ENCODE data around the gene GPR33. TPM values are rescaled to one million over a fixed set of nuclear protein-coding genes. Genes with fewer than 3 reads are reported as not detected.

GPR33 gene, protein sequence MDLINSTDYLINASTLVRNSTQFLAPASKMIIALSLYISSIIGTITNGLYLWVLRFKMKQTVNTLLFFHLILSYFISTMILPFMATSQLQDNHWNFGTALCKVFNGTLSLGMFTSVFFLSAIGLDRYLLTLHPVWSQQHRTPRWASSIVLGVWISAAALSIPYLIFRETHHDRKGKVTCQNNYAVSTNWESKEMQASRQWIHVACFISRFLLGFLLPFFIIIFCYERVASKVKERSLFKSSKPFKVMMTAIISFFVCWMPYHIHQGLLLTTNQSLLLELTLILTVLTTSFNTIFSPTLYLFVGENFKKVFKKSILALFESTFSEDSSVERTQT
- not detected for total RNA-seq

- POLR2A ChIA-PET = no interaction called here
- CTCF ChIA-PET = interaction anchor here (0.7 kb wide), 1 partner anchor 731 kb away, joined by 4 read pairs; no protein-coding TSS in a partner anchor
Observed at GRCh38 chr14:31487886-31488285, at the start of gene GPR33. TSS of gene GPR33 (minus strand) at chr14:31488039. CDS start at chr14:31483965, 4,074 bp downstream.

DNA sequence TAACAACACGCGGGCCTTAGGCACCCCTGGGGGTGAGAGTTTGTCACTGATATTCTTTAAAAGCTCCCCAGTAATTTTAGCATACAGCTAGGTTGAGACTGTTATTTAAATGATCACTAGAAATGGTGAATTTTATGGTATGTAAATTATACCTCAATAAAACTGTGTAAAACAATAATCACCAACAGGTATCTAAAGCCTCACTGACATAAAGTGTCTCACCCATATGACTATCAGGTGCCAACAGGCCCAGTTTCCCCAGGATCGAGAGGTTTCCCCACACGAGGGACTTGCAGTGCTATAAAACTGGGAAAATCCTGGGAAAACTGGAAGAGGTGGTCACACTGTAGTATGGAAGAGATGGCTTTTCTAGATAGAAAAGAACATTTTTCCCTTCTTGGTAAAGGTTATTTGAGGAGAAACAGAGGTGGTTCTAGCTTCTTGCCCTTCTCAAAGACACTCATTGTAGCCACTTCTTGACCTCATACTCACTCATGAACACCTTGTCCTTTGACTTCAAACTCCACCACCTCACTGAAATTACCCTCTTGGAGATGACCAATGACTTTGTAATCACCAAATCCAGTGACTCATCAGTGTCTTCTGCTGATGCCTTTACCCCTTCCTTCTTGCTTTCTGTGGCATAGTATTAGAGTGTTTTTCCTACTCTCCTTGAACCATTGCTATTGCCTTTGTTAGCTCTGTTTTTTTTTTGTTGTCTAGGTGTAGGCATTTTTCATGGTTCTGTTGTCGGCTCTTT, 48.5 kb upstream of the GPR33 start:
- ChIA-PET CTCF (no interaction called here), POLR2A (no interaction called here)

GRCh38 chr14:31530136-31530535, 42.3 kb upstream of the GPR33 start:
- POLR2A ChIA-PET = no interaction called here
- CTCF ChIA-PET = no interaction called here

DNA sequence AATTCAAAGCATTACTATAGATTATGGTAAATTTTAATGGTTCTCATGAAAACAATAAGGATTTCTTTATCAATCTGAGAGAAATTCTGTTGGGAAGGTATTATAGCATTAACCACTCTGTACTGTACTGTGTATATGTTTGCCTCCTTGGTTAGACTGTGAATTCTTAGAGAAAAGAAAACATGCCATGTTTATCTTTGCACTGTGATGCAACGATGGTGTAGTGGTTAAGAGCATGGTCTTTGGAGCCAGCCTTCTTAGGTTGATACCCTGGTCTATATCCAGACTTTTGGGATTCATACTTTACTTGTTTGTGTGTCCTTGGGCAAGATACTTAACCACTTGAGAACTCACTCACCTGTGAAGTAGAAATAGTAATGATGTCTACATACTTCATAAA, 41.2 kb upstream of the GPR33 start:
- CTCF ChIA-PET = no interaction called here
- POLR2A ChIA-PET = no interaction called here

- POLR2A ChIA-PET = no interaction called here
- CTCF ChIA-PET = no interaction called here
Observed at GRCh38 chr14:31527546-31527945, 39.7 kb upstream of the GPR33 start.

DNA sequence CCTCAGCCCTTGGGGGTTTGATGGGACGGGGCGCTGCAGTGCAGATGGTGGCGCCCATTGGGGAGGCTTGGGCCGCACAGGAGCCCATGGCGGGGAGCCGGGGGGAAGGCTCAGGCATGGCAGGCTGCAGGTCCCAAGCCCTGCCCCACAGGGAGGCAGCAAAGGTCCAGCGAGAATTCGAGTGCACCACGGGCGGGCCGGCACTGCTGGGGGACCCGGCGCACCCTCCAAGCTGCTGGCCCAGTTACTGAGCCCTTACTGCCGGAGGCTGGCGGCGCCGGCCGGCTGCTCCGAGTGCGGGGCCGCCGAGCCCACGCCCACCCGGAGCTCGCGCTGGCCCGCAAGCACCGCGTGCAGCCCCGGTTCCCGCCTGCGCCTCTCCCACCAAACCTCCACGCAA, 39.2 kb upstream of the GPR33 start:
- ChIA-PET POLR2A (interaction anchor here (0.6 kb wide), 1 partner anchor 30 kb away, joined by 3 read pairs; no protein-coding TSS in a partner anchor), CTCF (no interaction called here)

GRCh38 chr14:31510855-31511254, 23.0 kb upstream of the GPR33 start:
- ChIA-PET POLR2A (no interaction called here), CTCF (no interaction called here)

- ChIA-PET POLR2A (no interaction called here), CTCF (interaction anchor here (1.2 kb wide), 1 partner anchor 744 kb away, joined by 4 read pairs; no protein-coding TSS in a partner anchor)
Observed at GRCh38 chr14:31510222-31510621, 22.4 kb upstream of the GPR33 start.

DNA sequence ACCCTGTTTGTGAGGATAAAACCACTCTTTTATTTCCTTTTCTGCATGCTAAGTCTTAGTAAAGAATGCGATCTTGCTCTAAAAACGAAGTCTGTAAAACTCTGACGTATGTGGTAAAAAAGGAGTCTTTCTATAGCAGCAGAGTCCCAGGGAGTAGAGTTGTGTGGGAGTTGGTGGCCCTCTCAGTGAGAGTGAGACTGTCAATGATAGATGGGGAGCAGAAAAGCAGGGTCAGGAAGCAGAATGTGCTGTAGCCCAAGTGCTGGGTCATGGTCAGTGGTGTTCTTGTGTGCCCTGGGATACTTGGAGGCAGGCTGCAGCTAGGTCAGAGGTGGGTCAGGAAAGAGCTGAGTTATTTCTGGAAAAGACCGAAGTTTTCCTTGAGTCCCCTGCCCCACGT, 20.3 kb upstream of the GPR33 start:
- POLR2A ChIA-PET = no interaction called here
- CTCF ChIA-PET = no interaction called here

DNA sequence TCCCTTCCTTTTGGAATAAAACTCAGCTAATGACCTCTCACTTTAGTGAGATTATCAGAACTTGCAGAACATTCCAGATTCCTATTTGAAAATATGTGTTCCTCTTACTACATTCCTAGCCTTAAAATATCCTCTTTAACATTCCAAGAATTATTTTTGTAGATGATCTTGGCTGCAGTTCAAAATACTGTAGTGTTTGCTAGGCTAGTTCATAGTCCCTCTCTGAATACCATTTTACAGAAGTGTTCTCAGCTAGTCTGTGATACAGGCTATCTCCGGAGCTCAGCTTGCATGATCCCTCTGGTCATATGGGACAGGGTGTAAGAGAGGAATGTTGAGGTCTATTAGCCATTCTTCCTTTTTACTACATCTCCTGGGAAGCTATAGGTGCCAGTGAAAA, 17.6 kb upstream of the GPR33 start:
- POLR2A ChIA-PET = no interaction called here
- CTCF ChIA-PET = no interaction called here

GRCh38 chr14:31501870-31502269, 14.0 kb upstream of the GPR33 start:
- ChIA-PET POLR2A (no interaction called here), CTCF (no interaction called here)

DNA sequence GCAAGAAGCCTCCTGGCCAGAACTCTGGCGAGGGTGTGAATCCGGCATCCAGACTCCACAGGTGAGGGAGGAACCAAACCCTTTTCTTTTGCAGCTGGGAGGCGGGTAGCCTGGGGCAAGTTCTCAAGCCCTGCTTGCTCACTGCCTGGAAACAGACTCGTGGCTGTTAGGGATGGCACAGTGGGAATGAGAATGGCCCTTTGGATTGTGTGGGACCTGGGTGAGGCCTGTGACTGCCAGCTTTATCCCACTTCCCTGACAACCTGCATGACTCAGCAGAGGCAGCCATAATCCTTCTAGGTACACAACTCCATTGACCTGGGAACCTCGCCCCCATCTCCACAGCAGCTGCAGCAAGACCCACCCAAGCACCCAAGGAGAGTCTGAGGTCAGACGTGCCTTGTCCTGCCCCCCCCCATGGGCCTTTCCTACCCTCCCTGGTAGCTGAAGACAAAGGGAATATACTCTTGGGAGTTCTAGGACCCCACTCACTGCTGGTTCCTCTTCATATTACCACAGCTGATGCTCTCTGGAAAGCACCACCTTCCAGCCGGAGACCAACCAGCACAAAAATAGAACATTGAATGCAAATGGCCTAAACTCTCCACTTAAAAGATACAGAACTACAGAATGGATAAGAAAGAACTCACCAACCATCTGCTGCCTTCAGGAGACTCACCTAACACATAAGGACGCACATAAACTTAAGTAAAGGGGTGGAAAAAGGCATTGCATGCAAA, 5.1 kb upstream of the GPR33 start:
- CTCF ChIA-PET = no interaction called here
- POLR2A ChIA-PET = no interaction called here

DNA sequence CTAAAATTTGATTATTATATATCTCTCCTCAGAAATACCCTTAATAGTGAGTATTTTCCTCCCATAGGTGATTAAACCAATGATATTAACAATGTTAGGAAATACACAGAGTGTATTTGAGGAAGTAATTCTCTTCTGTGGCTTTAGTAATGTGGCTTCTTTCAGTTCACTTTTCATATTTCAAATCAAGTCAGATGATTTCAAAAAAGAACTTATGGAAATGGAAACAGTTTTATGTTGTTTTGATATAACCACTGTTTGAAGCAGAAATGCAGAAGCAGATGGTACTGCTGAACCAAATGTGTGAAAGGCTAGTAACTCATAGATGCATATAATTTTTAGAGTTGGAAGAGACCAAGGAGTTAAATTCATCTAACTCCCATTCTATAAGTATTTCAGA, 1.9 kb upstream of the GPR33 start:
- CTCF ChIA-PET = no interaction called here
- POLR2A ChIA-PET = no interaction called here

DNA sequence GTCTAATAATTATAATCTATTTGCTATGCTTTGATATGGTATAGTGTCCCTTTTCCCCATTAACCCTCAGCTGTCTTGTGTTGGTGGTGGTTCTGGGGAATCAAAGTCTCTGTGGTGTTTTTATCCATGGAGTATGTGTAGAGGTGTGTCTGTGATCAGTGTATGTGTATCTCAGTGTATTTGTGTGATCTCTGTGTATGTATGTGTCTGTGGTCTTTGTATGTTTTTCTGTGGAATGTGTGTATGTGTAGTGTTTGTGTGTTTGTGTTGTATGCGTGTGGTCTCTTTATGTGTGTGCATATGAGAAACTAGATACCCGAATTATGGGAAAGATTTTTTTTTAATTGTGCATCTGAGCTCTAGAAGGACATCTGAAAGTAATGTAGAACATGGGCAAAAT, 1.1 kb downstream of the GPR33 start:
- ChIA-PET CTCF (no interaction called here), POLR2A (no interaction called here)

DNA sequence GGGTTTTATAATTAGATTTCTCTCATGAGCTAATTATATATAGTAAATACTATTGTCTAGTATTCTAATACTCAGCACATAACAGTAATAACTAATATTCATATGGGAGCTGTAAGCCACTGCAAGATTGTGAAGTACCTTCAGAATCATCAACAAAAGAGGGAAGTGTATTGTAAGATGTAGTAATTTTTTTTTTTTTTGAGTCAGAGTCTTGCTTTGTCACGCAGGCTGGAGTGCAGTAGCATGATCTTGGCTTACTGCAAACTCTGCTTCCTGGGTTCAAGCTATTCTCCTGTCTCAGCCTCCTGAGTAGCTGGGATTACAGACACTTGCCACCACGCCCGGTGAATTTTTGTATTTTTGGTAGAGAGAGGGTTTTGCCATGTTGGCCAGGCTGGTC, 3.1 kb downstream of the GPR33 start:
- CTCF ChIA-PET = no interaction called here
- POLR2A ChIA-PET = no interaction called here

- CTCF ChIA-PET = no interaction called here
Observed at GRCh38 chr14:31480156-31480555, 7.7 kb downstream of the GPR33 start.

DNA sequence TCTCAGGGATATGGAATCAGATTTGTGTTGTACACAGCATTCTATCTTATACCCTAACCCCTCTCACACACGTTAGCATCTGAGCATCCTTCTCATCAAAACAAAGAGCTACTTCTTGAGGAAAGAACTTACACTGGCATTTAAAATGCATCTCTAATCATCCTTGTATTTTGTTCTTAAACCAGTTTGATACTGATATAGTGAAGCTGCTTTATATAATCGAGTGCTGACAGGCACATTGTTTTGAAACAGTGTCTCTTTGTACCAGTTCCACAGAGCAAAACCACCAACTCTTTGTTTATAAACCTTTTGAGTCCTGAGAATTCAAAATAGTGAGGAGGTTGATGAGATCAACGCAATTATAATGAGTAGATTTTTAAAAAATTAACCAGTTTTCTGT, 8.8 kb downstream of the GPR33 start:
- ChIA-PET CTCF (no interaction called here), POLR2A (no interaction called here)

More at GRCh38 chr14:31480156-31480555, 7.7 kb downstream of the GPR33 start:
- POLR2A ChIA-PET = interaction anchor here (0.6 kb wide), 1 partner anchor 107 kb away, joined by 3 read pairs; no protein-coding TSS in a partner anchor

DNA sequence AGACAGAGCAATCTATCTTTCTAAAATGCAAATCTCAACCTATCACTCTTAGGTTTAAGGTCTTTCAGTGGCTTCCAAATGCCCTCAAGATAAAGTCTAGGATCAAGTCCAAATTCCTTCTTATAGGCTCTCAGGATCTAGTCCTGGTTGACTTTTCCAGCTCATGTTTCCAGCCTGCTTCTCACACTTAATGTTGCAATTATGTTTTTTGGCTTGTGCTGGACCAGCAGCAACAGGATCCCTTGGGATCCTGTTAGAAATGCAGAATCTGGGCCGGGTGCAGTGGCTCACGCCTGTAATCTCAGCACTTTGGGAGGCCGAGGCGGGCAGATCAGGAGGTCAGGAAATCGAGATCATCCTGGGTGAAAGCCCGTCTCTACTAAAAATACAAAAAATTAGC, 10.6 kb downstream of the GPR33 start:
- POLR2A ChIA-PET = no interaction called here
- CTCF ChIA-PET = no interaction called here

GRCh38 chr14:31476131-31476866, 11.5 kb downstream of the GPR33 start:
- CTCF ChIA-PET = no interaction called here
- POLR2A ChIA-PET = no interaction called here

DNA sequence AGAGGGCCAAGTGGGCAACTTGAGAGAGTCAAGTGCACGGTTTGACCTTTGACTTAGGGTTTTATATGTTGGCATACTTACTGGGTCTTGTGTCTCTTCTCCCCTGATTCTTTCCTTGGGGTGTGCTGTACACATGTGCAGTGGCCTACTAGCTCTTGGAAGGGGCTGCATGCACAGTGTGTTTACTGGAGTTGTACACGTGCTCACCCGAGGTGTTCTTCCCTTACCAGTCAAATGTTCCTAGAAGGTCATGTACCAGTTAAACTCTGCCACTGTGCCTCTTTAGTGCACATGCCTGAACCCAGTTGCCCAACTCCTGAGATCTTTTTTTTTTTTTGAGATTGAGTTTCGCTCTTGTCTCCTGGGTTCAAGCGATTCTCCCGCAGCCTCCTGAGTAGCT, 21.3 kb downstream of the GPR33 start:
- CTCF ChIA-PET = no interaction called here
- POLR2A ChIA-PET = no interaction called here
